OCI-LY3 (cell line): ENCODE measurements around the gene HMCN1.

Source experiments
- H2AFZ ChIP-seq: fragments of 200-600, 300-600 bp; shearing (Covaris generic); 2 replicates; pipeline ENCODE4 v1.6.0; 2014; ENCODE audit warnings: antibody characterized with exemption, low read depth, low read length
- H3K27ac ChIP-seq: fragments of 200-600, 300-600 bp; sonication (generic); 2 replicates; pipeline ENCODE4 v1.5.1; 2014; ENCODE audit warnings: mild to moderate bottlenecking, low read length, moderate library complexity, mixed read lengths
- H3K27me3 ChIP-seq: fragments of 200-600, 300-600 bp; sonication (generic); 2 replicates; pipeline ENCODE4 v1.6.1; 2014; ENCODE audit warnings: low read depth, low read length, mixed read lengths
- H3K36me3 ChIP-seq: fragments of 200-600, 300-600 bp; sonication (generic); replicated peaks from 2 replicates; pipeline ENCODE3; 2014; ENCODE audit warnings: low read depth, low read length, mixed read lengths
- H3K4me1 ChIP-seq: fragments of 300-600, 200-600 bp; sonication (generic); 2 replicates; pipeline ENCODE4 v1.6.1; 2014; ENCODE audit warnings: low read length, mixed read lengths
- H3K4me2 ChIP-seq: fragments of 200-600, 300-600 bp; sonication (generic); 2 replicates; pipeline ENCODE4 v1.6.1; 2014; ENCODE audit warnings: low read length, mixed read lengths
- H3K4me3 ChIP-seq: fragments of 300-600, 200-600 bp; sonication (generic); 2 replicates; pipeline ENCODE4 v1.5.1; 2014; ENCODE audit warnings: antibody characterized with exemption, mild to moderate bottlenecking, low read length, moderate library complexity
- H3K79me2 ChIP-seq: fragments of 300-600, 200-600 bp; shearing (Covaris generic); 2 replicates; pipeline ENCODE4 v1.6.1; 2014; ENCODE audit warnings: mild to moderate bottlenecking, low read length, mixed read lengths
- H3K9ac ChIP-seq: fragments of 300-600, 200-600 bp; shearing (Covaris generic); 2 replicates; pipeline ENCODE4 v1.6.0; 2014; ENCODE audit warnings: mild to moderate bottlenecking, low read length, moderate library complexity
- H3K9me3 ChIP-seq: fragments of 200-600, 300-600 bp; shearing (Covaris generic); 2 replicates; pipeline ENCODE4 v1.6.1; 2014; ENCODE audit warnings: low read length, mixed read lengths; ENCODE audit not compliant: insufficient read depth
- H4K20me1 ChIP-seq: fragments of 200-600, 300-600 bp; sonication (generic); 2 replicates; pipeline ENCODE4 v1.6.1; 2016; ENCODE audit warnings: low read length, mixed read lengths; ENCODE audit not compliant: insufficient read depth
- EZH2phosphoT487 ChIP-seq: fragments of 200-600 bp; shearing (Covaris generic); IDR thresholded peaks from 2 replicates; pipeline ENCODE4 v1.6.1; 2018; ENCODE audit warnings: antibody characterized with exemption, mixed run types, low read depth
- TF ChIP-seq, protein P1 (sequence below): fragments of 200-600, 300-600 bp; sonication (generic); IDR thresholded peaks from 2 replicates; pipeline ENCODE4 v1.5.1; 2014; ENCODE audit warnings: antibody characterized with exemption, low read length, low read depth

Gene HMCN1

DNA sequence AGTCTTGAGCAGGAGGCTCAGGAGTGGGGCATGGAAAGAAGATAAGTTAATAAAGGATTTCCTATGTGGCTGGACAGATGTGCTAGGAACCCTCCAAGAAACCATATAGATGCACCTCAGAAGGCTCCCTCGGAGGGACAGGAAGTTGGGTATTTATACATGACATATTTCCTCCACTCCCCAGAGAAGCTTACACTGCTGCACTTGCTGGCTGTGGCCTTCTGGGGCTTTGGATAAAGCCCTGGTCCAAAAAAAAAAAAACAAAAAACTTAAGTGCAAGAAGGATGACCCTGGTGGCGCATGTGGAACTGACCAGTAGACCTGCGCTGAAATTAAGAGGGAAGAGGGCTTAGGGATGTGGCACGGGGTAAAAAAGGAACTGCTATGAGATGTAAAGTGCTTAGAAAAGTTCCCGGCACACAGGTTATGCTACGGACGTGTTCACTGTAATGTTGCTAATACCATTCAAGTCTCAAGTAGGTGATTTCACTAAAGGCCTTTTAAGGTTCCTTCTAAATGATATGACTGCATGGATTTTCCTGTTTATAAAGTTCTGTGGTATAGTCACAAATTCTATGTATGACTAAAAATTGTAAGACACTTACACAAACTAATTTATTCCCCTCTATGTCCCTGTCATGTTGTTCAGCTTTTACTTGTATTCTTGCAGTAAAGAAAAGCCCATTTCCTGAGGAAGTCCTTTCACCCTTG, 253.6 kb downstream of the HMCN1 start:
- Histone ChIP-seq H3K4me1 (peaks cover 10% of the 10 kb centered on the region), H3K4me2 (peak overlapping the region; percentile 55), H3K79me2 (no peaks in the 10 kb centered on the region), H3K4me3 (peak overlapping the region; percentile 42), H3K27ac (no peak overlapping the region), H3K27me3 (no peaks in the 10 kb centered on the region; the same call in 1 of the 2 replicates), H3K9ac (no peak overlapping the region), H3K36me3 (no peaks in the 10 kb centered on the region), H3K9me3 (no peaks in the 10 kb centered on the region), H2AFZ (peak overlapping the region; percentile 56), H4K20me1 (no peaks in the 10 kb centered on the region)
- TF ChIP-seq, protein P1, sequence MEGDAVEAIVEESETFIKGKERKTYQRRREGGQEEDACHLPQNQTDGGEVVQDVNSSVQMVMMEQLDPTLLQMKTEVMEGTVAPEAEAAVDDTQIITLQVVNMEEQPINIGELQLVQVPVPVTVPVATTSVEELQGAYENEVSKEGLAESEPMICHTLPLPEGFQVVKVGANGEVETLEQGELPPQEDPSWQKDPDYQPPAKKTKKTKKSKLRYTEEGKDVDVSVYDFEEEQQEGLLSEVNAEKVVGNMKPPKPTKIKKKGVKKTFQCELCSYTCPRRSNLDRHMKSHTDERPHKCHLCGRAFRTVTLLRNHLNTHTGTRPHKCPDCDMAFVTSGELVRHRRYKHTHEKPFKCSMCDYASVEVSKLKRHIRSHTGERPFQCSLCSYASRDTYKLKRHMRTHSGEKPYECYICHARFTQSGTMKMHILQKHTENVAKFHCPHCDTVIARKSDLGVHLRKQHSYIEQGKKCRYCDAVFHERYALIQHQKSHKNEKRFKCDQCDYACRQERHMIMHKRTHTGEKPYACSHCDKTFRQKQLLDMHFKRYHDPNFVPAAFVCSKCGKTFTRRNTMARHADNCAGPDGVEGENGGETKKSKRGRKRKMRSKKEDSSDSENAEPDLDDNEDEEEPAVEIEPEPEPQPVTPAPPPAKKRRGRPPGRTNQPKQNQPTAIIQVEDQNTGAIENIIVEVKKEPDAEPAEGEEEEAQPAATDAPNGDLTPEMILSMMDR, result no peak
- no peak for TF ChIP-seq EZH2phosphoT487

- H3K4me3 ChIP-seq, result no peak overlapping the region
- no peak overlapping the region for H3K9ac ChIP-seq
- H3K9me3 ChIP-seq, result no peaks in the 10 kb centered on the region
- H3K27ac ChIP-seq, result no peak overlapping the region
- no peak overlapping the region for H3K4me2 ChIP-seq
- no peaks in the 10 kb centered on the region for H4K20me1 ChIP-seq
- no peaks in the 10 kb centered on the region; the same call in 1 of the 2 replicates for H3K27me3 ChIP-seq
- TF ChIP-seq EZH2phosphoT487, result no peak
- TF ChIP-seq, protein P1, result no peak
- H3K4me1 ChIP-seq, result peaks cover 10% of the 10 kb centered on the region
- H3K36me3 ChIP-seq, result no peaks in the 10 kb centered on the region
- no peaks in the 10 kb centered on the region for H3K79me2 ChIP-seq
- H2AFZ ChIP-seq, result no peak overlapping the region
Measured at GRCh38 chr1:185990565-185990964, 256.4 kb downstream of the HMCN1 start.

GRCh38 chr1:185991266-185991665, 257.1 kb downstream of the HMCN1 start:
- Histone ChIP-seq H3K27me3 (no peaks in the 10 kb centered on the region; the same call in 1 of the 2 replicates), H3K79me2 (no peaks in the 10 kb centered on the region), H3K27ac (no peak overlapping the region), H3K9me3 (no peaks in the 10 kb centered on the region), H3K4me1 (peaks cover 10% of the 10 kb centered on the region), H3K4me2 (no peak overlapping the region), H3K36me3 (no peaks in the 10 kb centered on the region), H3K4me3 (no peak overlapping the region), H3K9ac (no peak overlapping the region), H2AFZ (no peak overlapping the region), H4K20me1 (no peaks in the 10 kb centered on the region)
- TF ChIP-seq, protein P1, result no peak
- TF ChIP-seq EZH2phosphoT487, result no peak

DNA sequence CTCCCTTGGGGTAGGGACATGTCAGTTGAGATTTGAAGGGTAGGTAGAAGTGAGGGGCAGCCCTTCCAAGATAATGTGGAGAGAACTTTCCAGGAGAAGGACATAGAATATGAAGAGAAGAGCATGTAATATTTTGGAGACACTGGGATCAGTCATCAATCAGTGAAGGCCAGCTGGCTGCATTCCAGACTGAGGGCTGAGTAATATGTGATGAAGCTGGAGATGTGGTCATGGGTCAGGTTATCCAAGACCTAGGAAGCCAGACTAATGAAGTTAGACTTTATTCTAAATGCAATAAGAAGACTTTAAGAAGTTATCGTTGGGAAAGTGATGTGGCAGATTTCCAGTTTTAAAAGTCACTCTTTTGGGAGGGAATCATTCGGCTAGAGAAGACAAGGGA, 262.0 kb downstream of the HMCN1 start:
- Histone ChIP-seq H3K4me3 (no peak overlapping the region), H3K4me2 (no peak overlapping the region), H4K20me1 (no peaks in the 10 kb centered on the region), H3K9ac (no peak overlapping the region), H3K79me2 (no peaks in the 10 kb centered on the region), H3K9me3 (no peaks in the 10 kb centered on the region), H3K27me3 (no peaks in the 10 kb centered on the region; the same call in 1 of the 2 replicates), H2AFZ (no peak overlapping the region), H3K27ac (no peak overlapping the region), H3K36me3 (no peaks in the 10 kb centered on the region), H3K4me1 (no peaks in the 10 kb centered on the region)
- TF ChIP-seq, protein P1, result no peak
- TF ChIP-seq EZH2phosphoT487, result no peak
